Measurements from ENCODE around the gene DQX1.
A peak's percentile ranks its signal among the peaks of the same experiment; 100 is the strongest.

Gene DQX1

GRCh38 chr2:74505448-74506246 lies 20.4 kb downstream of the DQX1 start:
- Histone ChIP-seq H3K27me3 (ENCODE audit: insufficient read depth, poor library complexity, severe bottlenecking) (peaks cover 27% of the 10 kb centered on the region), H3K4me3 (replicated peaks; ENCODE audit: insufficient read depth, low read length) (peak overlapping the region; percentile 12; the same call in 1 of the 2 replicates), H3K27ac (replicated peaks) (no peak overlapping the region)
- TF ChIP-seq REST (IDR thresholded peaks at IDR 0.05; ENCODE audit: insufficient replicate concordance, low read depth) (no peak), POLR2AphosphoS5 (IDR thresholded peaks at IDR 0.05; ENCODE audit: low read depth) (no peak), SPI1 (IDR thresholded peaks at IDR 0.05; ENCODE audit: borderline replicate concordance, low read depth) (no peak), GABPA (IDR thresholded peaks at IDR 0.05; ENCODE audit: low read depth) (no peak)
- TF ChIP-seq, protein P1, sequence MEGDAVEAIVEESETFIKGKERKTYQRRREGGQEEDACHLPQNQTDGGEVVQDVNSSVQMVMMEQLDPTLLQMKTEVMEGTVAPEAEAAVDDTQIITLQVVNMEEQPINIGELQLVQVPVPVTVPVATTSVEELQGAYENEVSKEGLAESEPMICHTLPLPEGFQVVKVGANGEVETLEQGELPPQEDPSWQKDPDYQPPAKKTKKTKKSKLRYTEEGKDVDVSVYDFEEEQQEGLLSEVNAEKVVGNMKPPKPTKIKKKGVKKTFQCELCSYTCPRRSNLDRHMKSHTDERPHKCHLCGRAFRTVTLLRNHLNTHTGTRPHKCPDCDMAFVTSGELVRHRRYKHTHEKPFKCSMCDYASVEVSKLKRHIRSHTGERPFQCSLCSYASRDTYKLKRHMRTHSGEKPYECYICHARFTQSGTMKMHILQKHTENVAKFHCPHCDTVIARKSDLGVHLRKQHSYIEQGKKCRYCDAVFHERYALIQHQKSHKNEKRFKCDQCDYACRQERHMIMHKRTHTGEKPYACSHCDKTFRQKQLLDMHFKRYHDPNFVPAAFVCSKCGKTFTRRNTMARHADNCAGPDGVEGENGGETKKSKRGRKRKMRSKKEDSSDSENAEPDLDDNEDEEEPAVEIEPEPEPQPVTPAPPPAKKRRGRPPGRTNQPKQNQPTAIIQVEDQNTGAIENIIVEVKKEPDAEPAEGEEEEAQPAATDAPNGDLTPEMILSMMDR (IDR thresholded peaks at IDR 0.05; ENCODE audit: insufficient read depth, low read length) = no peak
- DNase-seq (ENCODE audit: low read depth in 1 of 2, low spot score in 1 of 2) = no peak

GRCh38 chr2:74504591-74504990 lies 21.4 kb downstream of the DQX1 start:
- TF ChIP-seq REST (IDR thresholded peaks at IDR 0.05; ENCODE audit: insufficient replicate concordance, low read depth) = no peak
- TF ChIP-seq GABPA (IDR thresholded peaks at IDR 0.05; ENCODE audit: low read depth) = no peak
- TF ChIP-seq, protein P1 (IDR thresholded peaks at IDR 0.05; ENCODE audit: insufficient read depth, low read length) = no peak
- no peak for TF ChIP-seq SPI1 (IDR thresholded peaks at IDR 0.05; ENCODE audit: borderline replicate concordance, low read depth)
- TF ChIP-seq POLR2AphosphoS5 (IDR thresholded peaks at IDR 0.05; ENCODE audit: low read depth) = no peak
- no peak for DNase-seq (ENCODE audit: low read depth in 1 of 2, low spot score in 1 of 2)
- H3K4me3 ChIP-seq (replicated peaks; ENCODE audit: insufficient read depth, low read length) = no peak overlapping the region
- peaks cover 38% of the 10 kb centered on the region for H3K27me3 ChIP-seq (ENCODE audit: insufficient read depth, poor library complexity, severe bottlenecking)
- H3K27ac ChIP-seq (replicated peaks) = no peak overlapping the region

DNA sequence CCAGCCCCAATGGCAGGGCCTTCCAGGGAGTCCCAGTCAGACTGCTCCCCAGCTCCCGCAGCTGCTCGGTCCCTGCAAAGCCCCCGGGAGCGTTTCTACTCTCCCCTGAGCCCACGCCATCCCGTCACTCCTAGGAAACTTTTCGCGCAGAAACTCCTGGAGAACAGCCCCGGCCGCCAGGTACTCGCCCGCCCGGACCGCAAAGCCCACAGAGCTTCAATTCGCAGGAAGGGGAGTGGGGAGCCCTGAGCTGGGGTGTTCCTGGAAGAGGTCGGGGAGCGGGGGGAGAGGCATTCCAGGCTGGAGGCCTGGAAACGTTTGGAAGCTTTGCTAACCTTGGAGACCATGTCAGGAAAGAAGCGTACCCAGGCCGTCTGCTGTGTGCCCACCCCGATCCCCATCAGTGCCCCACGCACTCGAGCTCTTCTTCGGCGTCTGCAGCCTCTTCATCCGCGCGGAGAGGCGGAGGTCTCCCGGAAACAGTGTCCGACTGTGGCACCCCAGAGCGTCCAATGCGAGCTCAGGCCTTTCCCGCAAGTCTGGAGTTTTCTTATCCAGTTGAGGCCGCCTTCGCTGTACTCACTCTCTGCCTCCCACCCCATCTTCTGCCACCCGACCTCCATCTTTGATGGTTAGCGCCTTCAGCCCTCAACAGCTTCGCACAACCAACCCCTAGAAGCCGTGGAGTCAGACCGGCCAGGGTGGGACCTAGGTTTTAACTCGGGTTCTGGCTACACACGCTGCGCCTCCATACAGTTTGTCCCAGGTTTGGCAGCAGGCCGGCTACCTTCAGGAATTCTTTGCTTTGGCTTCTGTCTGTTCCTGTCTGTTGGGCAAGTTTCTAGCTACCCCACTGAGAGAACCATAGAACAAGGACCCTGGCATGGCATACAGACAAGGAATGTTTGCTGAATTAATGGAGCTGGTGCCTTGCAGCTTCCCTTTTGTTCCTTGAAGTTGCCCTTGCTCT lies 22.2 kb downstream of the DQX1 start:
- TF ChIP-seq POLR2AphosphoS5 (IDR thresholded peaks at IDR 0.05; ENCODE audit: low read depth) = no peak
- TF ChIP-seq, protein P1 (IDR thresholded peaks at IDR 0.05; ENCODE audit: insufficient read depth, low read length) = no peak
- TF ChIP-seq SPI1 (IDR thresholded peaks at IDR 0.05; ENCODE audit: borderline replicate concordance, low read depth) = no peak
- TF ChIP-seq REST (IDR thresholded peaks at IDR 0.05; ENCODE audit: insufficient replicate concordance, low read depth) = no peak
- no peak for TF ChIP-seq GABPA (IDR thresholded peaks at IDR 0.05; ENCODE audit: low read depth)
- DNase-seq (ENCODE audit: low read depth in 1 of 2, low spot score in 1 of 2) = no peak
- H3K4me3 ChIP-seq (replicated peaks; ENCODE audit: insufficient read depth, low read length) = no peak overlapping the region
- H3K27ac ChIP-seq (replicated peaks) = no peak overlapping the region
- H3K27me3 ChIP-seq (ENCODE audit: insufficient read depth, poor library complexity, severe bottlenecking) = peaks cover 46% of the 10 kb centered on the region

All from HL-60 (cell line).